Right ventricle myocardium superior (tissue), 1 donor: Measurements from ENCODE around the gene GGA1. TPM values are rescaled to one million over a fixed set of nuclear protein-coding genes. Genes with fewer than 3 reads are reported as not detected.
"Not testable (repeated sequence)": the region's sequence is repeated elsewhere in the genome, so short reads cannot be mapped to it uniquely, and the experiment has no call there.

Experiments
- ATAC-seq: fragments of 200-7000 bp; cut with Tn5 transposase; one replicate; pipeline ENCODE4 v1.9.1; 2020; ENCODE audit warnings: mild to moderate bottlenecking; ENCODE audit not compliant: poor library complexity
- DNase-seq: peaks from one replicate; pipeline ENCODE4 v3.0.0-alpha.2; 2020
- intact Hi-C: fragments of 100-400 bp; cut with DNase I; formaldehyde crosslinking; loops from one replicate; pipeline ENCODE4 v1.11.2; 2022
- total RNA-seq: library from RNA; stranded (reverse); fragmentation: NEBNext Ultra II Directional; extraction: Animal tissue kit (Norgen Biotek cat#: 25700); gene quantifications from one replicate; pipeline ENCODE4 v1.2.1, GENCODE V29; 2021
- donor health status: DM: no; HTN: yes; CAD: no; lungs with severe emphysema.

Gene GGA1
- total RNA-seq, 1 donor from 2014 or later, result 22.3 TPM

DNA sequence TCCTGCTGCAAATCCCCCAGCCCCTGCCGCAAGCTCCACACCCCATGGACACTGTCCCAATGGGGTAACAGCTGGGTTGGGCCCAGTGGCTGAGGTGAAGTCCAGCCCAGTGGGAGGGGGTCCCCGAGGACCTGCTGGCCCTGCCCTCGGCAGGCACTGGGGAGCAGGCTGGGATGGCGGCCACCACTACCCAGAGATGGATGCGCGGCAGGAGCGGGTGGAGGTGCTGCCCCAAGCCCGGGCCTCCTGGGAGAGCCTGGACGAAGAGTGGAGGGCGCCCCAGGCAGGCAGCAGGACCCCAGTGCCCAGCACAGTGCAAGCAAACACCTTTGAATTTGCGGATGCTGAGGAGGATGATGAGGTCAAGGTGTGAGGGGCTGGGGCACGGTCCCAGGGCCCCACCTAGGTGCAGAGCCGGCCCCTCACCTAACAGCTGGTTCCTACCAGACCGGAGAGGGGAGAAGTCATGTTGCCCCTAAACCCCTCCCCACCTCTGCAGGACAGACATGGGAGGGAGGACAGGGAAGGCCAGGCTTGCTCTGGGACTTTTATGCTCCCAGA, 40.1 kb upstream of the GGA1 start:
- ATAC-seq, result no peak
- intact Hi-C loops, result loop anchor here (10.0 kb wide), 1 partner anchor 254 kb away; no protein-coding TSS in a partner anchor
- no peak for DNase-seq

DNA sequence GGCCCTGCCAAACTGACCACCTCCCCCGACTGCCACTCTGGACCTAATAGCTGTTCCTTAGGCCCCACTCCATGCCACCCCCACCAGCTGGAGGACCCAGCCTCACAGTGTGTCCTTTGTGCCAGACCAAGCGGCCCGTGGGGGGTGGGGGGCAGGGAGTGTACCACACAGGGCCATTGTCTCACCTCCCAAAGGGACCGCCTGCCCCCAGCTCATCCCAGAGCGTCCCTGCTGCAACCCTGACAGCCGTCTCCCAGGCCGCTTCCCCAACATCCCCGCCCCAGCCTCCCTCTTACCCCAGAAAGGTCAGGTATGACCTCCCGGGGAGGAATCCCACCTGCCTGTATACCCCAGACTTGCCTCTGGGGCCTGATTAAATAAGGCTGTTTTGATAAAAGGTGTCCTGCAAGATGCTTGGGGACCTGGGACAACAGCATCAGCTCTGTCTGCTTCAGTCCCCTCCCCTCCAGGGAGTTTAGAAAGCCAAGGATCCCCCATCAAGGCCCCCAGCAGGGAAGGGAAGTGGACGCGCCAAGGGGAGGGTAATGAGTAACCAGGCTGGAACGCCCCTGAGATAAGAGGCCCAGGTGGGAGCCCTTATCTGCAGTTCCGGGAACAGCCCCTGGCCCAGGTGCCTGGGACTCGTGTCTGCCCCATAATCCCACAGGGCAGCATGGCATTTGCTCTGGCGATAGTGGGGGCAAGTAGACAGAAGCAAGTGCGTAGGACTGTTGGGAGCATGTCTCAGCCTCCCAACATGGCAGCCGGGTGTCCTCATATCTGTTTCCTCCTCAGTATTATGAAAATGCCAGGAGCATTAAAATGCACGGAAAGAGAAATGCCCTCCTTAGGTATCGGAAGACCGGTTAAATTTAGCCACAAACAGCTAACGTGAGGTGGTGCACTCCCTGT, 39.4 kb upstream of the GGA1 start:
- intact Hi-C loops, result loop anchor here (10.0 kb wide), 1 partner anchor 254 kb away; no protein-coding TSS in a partner anchor
- DNase-seq, result no peak
- ATAC-seq, result peak; percentile 6

DNA sequence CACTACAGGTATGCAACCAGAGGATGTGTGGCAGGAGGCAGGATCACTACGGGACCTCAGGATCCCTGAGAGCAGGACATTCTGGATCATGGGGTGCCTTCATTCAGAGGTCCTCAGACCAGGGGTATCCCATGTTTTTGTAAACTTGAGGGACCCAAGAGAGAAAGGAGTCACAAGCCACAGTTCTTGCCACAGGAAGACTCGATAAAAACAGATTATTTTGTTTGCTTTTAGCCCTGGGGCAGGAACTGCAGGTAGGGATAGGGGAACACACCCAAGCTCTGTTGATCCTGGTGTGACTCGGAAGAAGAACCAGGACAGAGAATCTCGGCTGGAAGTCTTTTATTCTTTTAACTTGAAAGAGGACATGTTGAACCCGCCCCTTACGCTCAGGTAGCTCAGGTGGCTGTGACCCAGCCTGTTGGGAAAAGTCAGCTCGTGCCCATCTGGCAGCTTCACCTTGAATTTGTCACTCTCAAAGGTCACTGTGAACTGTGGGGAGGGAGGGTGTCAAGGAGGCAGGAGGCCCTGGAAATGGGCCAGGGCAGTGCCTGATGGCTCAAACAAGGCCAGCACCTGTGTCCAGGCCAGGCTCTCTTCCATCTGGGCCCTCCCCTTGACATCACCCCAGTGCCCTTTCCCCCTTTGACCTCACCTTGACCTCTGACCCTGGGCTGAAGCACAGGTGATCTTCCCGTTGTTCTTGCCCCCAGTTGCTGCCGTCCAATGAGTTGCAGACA, 38.5 kb upstream of the GGA1 start:
- intact Hi-C loops, result loop anchor here (10.0 kb wide), 1 partner anchor 255 kb away; no protein-coding TSS in a partner anchor
- no peak for DNase-seq
- ATAC-seq, result no peak

DNA sequence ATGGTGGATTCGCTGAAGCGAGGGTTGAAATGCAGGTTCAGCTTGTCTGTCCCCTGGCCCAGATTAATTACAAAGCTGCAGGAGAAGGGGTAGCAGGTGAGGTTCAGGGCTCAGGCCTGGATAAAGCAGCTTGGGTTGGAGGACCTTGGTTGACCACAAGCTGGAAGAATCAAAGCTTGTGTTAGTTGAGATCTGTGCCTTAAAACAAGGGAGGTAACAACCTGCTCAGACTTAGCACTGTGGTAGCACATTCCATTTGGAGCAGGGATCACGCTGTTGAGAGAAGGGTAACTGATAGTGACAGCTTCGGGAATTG, 38.0 kb upstream of the GGA1 start:
- ATAC-seq (no peak), DNase-seq (no peak)
- intact Hi-C loops, result no loop called here

DNA sequence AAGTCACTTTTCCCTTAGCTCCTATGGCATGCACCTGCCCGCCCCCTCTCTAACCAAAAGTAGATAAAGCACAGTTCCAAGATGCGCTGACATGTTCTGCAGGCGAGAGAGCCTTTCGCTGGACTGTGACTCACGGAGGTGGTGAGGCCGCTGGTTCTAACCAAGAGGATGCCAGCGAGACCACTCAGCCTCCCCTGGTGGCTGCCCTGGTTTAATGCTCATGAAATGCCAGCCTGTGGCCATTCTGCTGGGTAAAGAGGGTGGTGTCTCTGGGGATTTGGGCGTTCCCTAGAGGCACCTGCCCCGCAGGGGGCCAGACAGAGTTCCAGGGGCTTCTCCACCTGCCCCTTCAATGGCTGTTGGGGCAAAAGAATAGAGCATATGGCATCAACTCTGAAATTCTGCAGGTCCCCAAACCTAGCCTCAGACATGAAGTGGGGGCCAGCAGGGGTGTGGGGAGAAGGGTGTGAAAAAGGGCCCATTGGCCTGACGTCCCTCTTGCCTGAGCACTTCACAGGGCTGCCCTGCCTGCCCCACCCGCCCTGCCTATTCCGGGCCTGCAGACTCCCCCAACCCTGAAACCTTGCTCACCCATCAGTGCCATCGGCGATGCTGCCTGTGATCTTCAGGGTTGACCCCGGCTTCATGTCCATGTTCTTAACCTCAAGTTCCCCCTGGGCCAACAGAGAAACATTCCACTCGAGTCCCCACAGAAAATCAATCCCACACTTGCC, 37.2 kb upstream of the GGA1 start:
- DNase-seq (no peak), ATAC-seq (no peak)
- intact Hi-C loops, result no loop called here

DNA sequence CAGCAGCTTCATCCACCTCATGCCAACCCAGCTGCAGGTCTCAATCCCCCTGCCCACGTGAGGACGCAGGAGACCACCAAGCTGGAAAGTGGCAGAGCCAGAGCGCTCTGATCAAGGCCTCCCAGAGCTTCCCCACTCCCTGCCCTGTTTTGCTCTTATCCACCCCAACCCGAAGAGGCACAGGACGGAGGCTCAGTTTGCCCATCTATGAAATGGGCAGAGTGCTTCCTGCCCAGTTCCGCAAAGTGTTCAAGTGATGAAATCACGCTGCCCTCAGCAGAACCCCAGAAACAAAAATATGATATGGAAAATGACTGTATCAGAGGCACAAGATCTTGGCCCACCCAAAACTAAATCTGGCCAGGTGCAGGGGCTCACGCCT, 36.7 kb upstream of the GGA1 start:
- DNase-seq (no peak), ATAC-seq (no peak)
- intact Hi-C loops, result no loop called here

DNA sequence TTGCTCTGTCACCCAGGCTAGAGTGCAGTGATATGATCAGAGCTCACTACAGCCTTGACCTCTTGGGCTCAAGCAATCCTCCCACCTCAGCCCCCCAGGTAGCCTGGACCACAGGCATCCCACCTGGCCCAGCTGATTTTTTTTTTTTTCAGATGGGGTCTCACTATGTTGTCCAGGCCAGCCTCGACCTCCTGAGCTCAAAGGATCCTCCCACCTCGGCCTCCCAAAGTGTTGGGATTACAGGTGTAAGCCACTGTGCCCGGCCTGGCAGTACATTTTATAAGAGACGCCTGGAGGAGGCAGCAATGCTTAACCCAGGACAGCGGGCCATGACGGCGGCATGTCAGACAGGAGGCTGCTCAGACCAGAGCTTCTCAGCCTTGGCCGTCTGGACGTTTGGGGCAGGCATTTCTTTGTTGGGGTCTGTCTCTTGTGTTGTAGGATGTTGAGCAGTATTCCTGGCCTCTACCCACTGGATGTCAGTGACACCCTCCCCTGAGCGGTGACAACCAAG, 33.1 kb upstream of the GGA1 start:
- DNase-seq, result no peak
- no peak for ATAC-seq
- intact Hi-C loops, result no loop called here

DNA sequence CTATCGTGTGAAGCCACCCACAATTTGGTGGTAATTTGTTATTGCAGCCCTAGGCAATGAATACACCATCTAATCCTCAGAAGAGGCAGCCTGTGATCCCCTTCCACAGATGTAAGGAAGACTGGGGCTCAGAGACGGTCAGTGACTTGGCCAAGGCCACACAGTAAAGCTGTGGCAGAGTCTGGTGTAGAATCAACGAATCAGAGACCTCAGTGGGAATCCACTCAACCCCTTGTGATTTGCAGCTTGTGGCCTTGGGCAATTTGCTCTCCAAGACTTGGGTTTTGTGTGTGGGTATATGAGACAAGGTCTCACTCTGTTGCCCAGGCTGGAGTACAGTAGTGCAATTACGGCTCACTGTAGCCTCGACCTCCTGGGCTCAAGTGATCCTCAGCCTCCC, 30.6 kb upstream of the GGA1 start:
- intact Hi-C loops, result no loop called here
- ATAC-seq, result no peak

DNA sequence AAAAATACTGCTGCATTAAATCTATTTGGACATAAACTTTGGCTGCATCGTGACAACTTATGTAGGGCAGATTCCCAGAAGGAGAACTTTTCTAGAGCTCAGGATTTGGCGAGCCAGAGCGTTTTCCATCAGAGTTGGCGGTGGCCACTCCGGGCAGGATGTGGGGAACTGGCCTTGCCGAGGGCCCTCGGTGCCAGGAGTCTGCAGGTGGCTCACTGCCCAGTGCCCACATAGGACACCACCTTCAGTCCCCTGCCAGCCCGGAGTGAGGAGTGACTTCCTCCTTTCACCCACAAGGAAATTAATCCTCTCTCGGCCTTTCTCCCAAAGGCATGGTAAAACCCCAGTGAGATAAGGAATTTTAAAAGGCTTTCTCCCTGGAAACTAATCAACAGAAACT, 27.1 kb upstream of the GGA1 start:
- ATAC-seq (peak; percentile 95), DNase-seq (peak; percentile 83)
- intact Hi-C loops, result no loop called here

More for the DNA sequence above, 30.6 kb upstream of the GGA1 start:
- DNase-seq, result no peak

DNA sequence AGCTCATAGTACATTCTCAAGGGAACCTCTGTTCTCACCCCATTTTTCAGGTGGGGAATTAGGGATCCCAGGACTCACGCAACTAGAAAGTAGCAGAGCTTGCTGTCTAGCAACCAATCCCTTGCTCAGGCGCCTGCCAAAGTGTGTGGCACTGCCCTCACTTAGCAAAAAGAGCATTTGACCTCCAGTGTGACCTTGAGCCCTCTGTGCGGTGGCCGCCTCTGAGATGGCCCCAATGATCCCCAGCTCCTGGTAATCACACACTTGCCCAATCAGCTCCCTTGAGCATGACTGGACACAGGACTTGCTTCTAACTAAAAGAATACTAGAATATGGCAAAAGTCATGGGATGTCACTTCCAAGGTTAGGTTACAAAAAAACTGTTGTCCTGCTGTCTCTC, 26.1 kb upstream of the GGA1 start:
- ATAC-seq, result no peak
- no peak for DNase-seq
- intact Hi-C loops, result no loop called here

DNA sequence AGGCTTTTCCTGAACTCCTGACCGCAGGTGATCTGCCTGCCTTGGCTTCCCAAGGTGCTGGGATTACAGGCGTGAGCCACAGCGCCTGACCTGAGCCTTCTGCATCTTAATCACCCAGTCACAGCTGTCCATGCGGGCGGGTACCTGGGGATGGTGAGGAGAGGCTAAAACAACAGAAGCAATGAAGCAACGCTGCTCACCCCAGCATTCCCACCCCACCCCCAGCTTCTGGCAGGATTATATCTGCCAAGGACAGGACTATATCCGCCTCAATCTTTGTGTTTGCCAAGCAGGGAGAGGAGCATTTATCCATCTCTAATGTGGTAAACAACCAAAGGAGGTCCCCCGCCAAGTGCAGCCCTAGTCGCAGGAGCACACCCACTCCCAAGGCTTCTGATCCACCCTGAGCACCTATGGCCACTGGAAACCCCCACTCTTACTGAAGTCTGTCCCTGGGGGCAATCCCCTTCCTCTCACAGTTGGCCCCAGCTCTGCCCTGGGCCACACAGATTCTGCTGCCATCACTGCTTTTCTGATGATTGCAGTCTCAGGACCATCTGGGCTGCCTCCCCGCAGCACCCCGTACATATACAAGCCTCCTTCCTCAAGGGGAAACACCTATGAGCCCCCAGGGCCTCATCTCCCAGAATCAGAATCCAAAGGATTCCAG, 20.0 kb upstream of the GGA1 start:
- intact Hi-C loops, result no loop called here
- ATAC-seq, result no peak
- no peak for DNase-seq

DNA sequence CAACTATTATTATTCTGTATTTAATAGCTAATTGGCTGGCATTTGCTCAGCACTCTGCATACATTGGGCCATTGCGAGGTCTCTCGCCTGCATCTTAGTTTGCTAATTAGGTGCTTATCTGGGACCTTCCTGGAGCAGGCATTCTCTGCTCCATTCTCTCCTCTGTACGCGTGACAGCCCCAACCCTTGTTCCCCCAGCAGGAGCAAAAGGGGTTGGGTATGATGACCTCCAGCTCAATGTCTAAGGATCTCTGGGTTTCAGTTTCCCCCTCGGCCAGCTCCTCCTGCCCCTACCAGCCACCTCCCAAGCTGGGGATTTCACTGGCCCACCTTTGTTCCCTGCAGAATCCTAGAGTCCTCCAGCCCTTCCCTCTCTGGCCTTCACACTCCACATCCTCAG, 19.0 kb upstream of the GGA1 start:
- intact Hi-C loops, result no loop called here
- ATAC-seq, result no peak
- no peak for DNase-seq

DNA sequence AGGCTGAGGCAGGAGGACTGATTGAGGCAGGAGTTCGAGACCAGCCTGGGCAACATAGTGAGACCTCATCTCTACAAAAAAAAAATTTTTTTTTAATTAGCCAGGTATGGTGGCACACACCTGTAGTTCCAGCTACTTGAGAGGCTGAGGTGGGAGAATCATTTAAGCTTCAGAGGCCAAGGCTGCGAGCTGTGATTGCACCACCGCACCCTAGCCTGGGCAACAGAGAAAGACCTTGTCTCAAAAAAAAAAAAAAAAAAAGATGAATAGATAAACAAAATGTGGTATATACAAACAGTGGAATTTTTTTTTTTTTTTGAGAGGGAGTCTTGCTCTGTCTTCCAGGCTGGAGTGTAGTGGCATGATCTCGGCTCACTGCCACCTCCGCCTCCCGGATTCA, 17.6 kb upstream of the GGA1 start:
- ATAC-seq, intact Hi-C loops, DNase-seq: not testable (repeated sequence)

DNA sequence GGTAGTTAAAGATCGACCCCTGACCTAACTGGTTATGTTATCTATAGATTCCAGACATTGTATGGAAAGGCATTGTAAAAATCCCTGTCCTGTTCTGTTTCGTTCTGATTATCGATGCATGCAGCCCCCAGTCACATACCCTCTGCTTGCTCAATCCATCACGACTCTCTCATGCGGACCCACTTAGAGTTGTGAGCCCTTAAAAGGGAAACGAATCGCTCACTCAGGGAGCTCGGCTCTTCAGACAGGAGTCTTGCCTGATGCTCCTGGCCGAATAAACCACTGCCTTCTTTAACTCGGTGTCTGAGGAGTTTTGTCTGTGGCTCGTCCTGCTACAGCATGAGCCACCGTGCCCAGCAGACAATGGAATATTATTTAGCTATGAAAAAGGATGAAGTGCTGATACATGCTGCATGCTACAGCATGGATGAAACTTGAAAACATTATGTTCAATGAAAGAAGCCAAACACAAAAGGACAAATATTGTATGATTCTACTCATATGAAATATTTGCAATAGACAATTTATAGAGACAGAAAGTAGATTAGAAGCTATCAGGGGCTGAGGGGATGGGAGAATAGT, 16.7 kb upstream of the GGA1 start:
- DNase-seq, result no peak
- ATAC-seq, result no peak
- intact Hi-C loops, result loop anchor here (2.0 kb wide), 1 partner anchor 53 kb away; no protein-coding TSS in a partner anchor

DNA sequence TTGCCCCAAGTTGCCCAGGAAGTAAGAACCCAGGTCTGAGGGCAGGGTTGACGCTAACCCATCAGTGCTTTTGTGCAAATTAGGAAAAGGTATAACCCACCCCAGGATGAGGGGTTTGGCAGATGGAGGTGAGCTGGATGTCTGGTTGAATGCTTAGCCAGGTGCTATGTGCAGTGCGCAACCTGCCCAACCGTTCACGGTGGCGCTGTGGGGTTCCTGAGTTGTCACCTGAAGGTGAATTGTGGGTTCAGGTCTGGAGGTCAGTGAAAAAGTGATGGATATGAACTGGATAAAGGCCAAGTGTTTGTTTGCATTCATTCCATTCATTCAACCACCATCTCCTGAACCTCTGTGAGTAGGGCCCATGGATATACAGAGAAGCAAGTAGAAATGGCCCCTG, 14.4 kb upstream of the GGA1 start:
- intact Hi-C loops, result no loop called here
- DNase-seq (no peak), ATAC-seq (no peak)

DNA sequence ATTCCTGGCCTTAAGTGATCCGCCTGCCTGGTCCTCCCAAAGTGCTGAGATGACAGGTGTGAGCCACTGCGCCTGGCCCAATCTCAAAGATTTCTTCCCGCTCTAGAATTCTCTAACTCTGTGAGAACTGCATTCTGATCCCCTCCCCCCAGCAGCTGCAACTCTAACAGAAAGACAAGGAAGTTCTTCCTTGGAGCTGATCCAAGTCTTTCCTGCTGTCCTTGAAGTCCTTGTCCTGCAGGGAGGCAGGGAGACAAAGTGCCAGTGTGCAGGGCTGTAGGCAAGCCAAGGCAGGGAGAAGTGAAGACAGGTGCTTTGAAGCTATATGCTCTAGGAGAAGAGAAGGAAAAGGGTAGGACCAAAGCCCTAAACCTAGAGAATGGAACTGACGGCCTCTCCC, 9.5 kb upstream of the GGA1 start:
- ATAC-seq, result peak; percentile 43
- DNase-seq, result no peak
- intact Hi-C loops, result no loop called here

DNA sequence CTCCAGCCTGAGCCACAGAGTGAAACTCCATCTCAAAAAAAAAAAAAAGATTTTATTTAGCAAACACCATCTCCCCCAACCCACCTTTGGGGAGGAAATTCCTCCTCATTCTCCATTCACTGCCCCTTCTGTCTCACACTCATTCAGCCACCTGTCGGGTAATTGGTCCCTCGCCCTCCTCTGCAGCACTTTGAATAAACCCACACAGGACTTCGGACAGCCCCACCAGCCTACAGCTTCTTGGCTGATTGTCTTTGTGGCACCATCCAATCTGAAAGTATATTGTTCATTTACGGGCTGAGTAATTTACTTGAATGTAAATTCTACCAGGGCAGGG, 7.5 kb upstream of the GGA1 start:
- ATAC-seq (no peak), DNase-seq (no peak)
- intact Hi-C loops, result no loop called here
